ENCODE data around the gene EHMT1. TPM values are rescaled to one million over a fixed set of nuclear protein-coding genes. Genes with fewer than 3 reads are reported as not detected.

The EHMT1 gene
- total RNA-seq, 1 donor from 2014 or later = 40.8 TPM

GRCh38 chr9:137666955-137667670 is 48.3 kb downstream of the EHMT1 start:
- DNase-seq (ENCODE audit: low read depth) = no peak
- H3K4me3 ChIP-seq (ENCODE audit: low read depth, low read length) = no peak overlapping the region
- no peak for TF ChIP-seq CTCF (conservative IDR thresholded peaks at IDR 0.05; ENCODE audit: low read depth, low read length)

GRCh38 chr9:137668203-137668602 is 49.4 kb downstream of the EHMT1 start:
- DNase-seq (ENCODE audit: low read depth) = no peak
- TF ChIP-seq CTCF (conservative IDR thresholded peaks at IDR 0.05; ENCODE audit: low read depth, low read length) = no peak

GRCh38 chr9:137669261-137669672 is 50.5 kb downstream of the EHMT1 start:
- no peak for TF ChIP-seq CTCF (conservative IDR thresholded peaks at IDR 0.05; ENCODE audit: low read depth, low read length)
- no peak for DNase-seq (ENCODE audit: low read depth)
- H3K4me3 ChIP-seq (ENCODE audit: low read depth, low read length) = no peak overlapping the region

More at GRCh38 chr9:137668203-137668602, 49.4 kb downstream of the EHMT1 start:
- H3K4me3 ChIP-seq (ENCODE audit: low read depth, low read length) = no peak overlapping the region

- H3K4me3 ChIP-seq (ENCODE audit: low read depth, low read length) = peak overlapping the region; percentile 19
- TF ChIP-seq CTCF (conservative IDR thresholded peaks at IDR 0.05; ENCODE audit: low read depth, low read length) = no peak
- DNase-seq (ENCODE audit: low read depth) = peak; percentile 10
Observed at GRCh38 chr9:137670391-137671195, 51.8 kb downstream of the EHMT1 start.

- H3K4me3 ChIP-seq (ENCODE audit: low read depth, low read length) = no peak overlapping the region
- no peak for TF ChIP-seq CTCF (conservative IDR thresholded peaks at IDR 0.05; ENCODE audit: low read depth, low read length)
- DNase-seq (ENCODE audit: low read depth) = no peak
Observed at GRCh38 chr9:137671196-137671538, 52.4 kb downstream of the EHMT1 start.

GRCh38 chr9:137671721-137672120 is 52.9 kb downstream of the EHMT1 start:
- DNase-seq (ENCODE audit: low read depth) = no peak
- H3K4me3 ChIP-seq (ENCODE audit: low read depth, low read length) = no peak overlapping the region
- TF ChIP-seq CTCF (conservative IDR thresholded peaks at IDR 0.05; ENCODE audit: low read depth, low read length) = no peak

All from epithelial cell of proximal tubule (primary cell).